ENCODE measurements around the gene LUC7L2.

DNA sequence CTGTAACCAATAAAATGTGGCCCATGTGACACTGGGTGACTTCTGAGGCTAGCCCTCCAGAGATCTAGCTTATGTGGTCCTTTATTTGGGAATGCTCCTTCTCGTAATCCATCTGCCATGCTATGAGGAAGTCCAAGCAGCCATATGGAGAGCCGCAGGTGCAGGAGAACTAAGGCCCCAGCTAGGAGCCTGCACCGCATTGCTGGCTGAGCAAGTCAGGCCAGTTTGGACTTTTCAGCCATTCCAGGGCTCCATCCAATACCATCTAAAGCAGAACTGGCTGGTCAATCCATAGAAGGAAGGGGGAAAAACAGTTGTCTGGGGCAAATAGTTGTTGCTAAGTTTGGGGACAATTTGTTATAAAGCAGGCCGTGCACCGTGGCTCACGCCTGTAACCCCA lies 91.2 kb downstream of the LUC7L2 start:
- TF ChIP-seq POLR2A (IDR thresholded peaks at IDR 0.05; ENCODE audit: extremely low read depth, insufficient read length) (no peak), MAX (IDR thresholded peaks at IDR 0.05; ENCODE audit: low read depth, low read length) (no peak), CTCF (IDR thresholded peaks at IDR 0.05; ENCODE audit: low read depth, low read length) (no peak), MYC (IDR thresholded peaks at IDR 0.05; ENCODE audit: low read depth, low read length) (no peak)
